KOPT-K1 (cell line): ENCODE data around the gene UGT1A6.
"Not testable (repeated sequence)": the region's sequence is repeated elsewhere in the genome, so short reads cannot be mapped to it uniquely, and the experiment has no call there.

Source experiments
- H3K27ac ChIP-seq: fragments of 200-600 bp; sonication (generic); 2 replicates; pipeline ENCODE4 v1.5.1; 2016; ENCODE audit warnings: antibody characterized with exemption, mild to moderate bottlenecking, low read depth, low read length; ENCODE audit not compliant: poor library complexity, severe bottlenecking
- H3K36me3 ChIP-seq: fragments of 200-600 bp; sonication (generic); 2 replicates; pipeline ENCODE4 v1.5.1; 2017; ENCODE audit warnings: antibody characterized with exemption, mild to moderate bottlenecking, low read length, moderate library complexity; ENCODE audit not compliant: insufficient read depth
- H3K9me3 ChIP-seq: fragments of 200-600 bp; sonication (generic); 2 replicates; pipeline ENCODE4 v1.5.1; 2017; ENCODE audit warnings: antibody characterized with exemption, low read length, mild to moderate bottlenecking; ENCODE audit not compliant: insufficient read depth, poor library complexity, severe bottlenecking

The UGT1A6 gene

GRCh38 chr2:233692648-233693047 lies at the start of gene UGT1A6:
UGT1A6 (plus strand) TSS chr2:233692890; CDS start chr2:233693005, 115 bp downstream.
- no peaks in the 10 kb centered on the region for H3K36me3 ChIP-seq
- no peaks in the 10 kb centered on the region for H3K9me3 ChIP-seq
- H3K27ac ChIP-seq = no peak within 1 kb of the TSS

- Histone ChIP-seq H3K9me3 (peaks cover 31% of the 10 kb centered on the region), H3K36me3 (no peaks in the 10 kb centered on the region), H3K27ac (no peak overlapping the region)
Observed at GRCh38 chr2:233643128-233643527, 49.6 kb upstream of the UGT1A6 start.

GRCh38 chr2:233646033-233646432 lies 46.7 kb upstream of the UGT1A6 start:
- peaks cover 31% of the 10 kb centered on the region for H3K9me3 ChIP-seq
- H3K27ac ChIP-seq, H3K36me3 ChIP-seq: not testable (repeated sequence)

DNA sequence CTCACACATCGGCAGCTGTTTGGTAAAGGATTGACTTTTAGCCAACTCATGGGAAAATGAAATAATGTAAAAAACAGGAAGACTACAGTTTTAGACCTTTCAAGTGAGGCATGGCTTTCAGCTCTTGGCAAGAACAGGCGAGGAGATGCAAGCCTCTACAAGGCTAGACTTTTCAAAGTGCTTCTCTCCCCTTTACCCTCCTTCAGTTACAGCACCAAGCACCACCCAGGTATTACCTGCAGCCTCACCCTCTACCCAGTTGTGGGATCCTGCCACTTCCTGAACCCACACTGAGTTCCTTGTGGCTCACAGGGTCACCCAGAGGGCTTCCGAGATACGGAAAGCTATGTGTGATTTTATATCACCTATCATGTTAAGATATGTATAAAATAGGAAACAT lies 41.7 kb upstream of the UGT1A6 start:
- peaks cover 14% of the 10 kb centered on the region for H3K9me3 ChIP-seq
- H3K36me3 ChIP-seq = no peaks in the 10 kb centered on the region
- no peak overlapping the region for H3K27ac ChIP-seq

DNA sequence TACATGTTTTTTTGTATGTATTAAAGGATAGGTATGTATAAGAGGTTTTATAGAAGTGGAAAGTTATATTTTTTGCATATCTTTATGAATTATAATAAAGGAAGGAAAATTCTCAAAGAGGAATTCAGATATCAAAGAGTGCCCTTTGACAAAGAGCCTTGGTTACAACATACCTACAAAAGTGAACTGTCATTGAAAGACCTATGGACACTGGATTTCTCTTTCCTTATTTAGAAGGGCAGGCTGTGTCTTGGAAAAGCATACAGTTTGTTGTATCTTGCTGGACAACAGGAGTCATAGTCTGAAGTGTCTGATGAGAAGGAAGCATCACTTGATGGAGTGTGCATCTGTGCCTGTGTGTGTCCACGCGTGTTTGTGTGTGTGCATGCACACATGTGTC lies 41.3 kb upstream of the UGT1A6 start:
- Histone ChIP-seq H3K27ac (no peak overlapping the region), H3K9me3 (peaks cover 9% of the 10 kb centered on the region), H3K36me3 (no peaks in the 10 kb centered on the region)

DNA sequence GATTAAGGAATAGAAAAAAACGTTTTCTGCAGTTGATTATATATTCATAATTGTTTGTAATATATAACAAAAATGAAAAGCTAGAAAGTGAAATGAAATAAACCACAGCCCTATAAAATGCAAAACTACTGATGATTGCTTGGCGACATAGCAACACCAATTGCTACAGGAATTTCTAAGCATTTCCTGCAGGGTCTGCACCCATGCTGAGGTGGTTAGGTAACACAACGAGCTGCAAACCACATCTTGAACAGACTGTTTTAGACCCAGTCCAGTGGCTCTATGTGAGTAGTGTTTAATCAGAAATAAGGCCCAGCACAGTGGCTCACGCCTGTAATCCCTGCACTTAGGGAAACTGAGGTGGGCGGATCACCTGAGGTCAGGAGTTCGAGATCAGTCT lies 38.2 kb upstream of the UGT1A6 start:
- H3K27ac ChIP-seq = no peak overlapping the region
- no peaks in the 10 kb centered on the region for H3K9me3 ChIP-seq
- H3K36me3 ChIP-seq = no peaks in the 10 kb centered on the region

DNA sequence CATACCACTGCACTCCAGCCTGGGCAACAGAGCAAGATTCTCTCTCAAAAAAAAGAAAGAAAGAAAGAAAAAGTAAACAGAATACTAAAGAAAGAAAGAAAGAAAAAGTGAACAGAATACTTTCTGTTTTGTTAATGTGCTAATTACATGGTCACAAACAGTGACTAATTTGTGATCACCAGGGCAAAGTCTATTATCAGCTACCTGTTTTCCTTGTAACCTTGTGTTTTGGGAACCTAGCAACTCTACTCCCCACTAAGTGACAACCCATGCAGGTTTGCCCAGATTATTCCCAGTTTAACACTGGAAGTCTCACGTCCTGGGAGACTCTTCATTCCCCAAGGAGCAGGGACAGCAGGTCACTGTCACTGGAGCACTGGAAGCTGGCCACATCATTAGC lies 37.6 kb upstream of the UGT1A6 start:
- Histone ChIP-seq H3K27ac (no peak overlapping the region), H3K9me3 (no peaks in the 10 kb centered on the region), H3K36me3 (no peaks in the 10 kb centered on the region)

GRCh38 chr2:233655943-233656342 lies 36.7 kb upstream of the UGT1A6 start:
- H3K9me3 ChIP-seq, H3K36me3 ChIP-seq, H3K27ac ChIP-seq: not testable (repeated sequence)

DNA sequence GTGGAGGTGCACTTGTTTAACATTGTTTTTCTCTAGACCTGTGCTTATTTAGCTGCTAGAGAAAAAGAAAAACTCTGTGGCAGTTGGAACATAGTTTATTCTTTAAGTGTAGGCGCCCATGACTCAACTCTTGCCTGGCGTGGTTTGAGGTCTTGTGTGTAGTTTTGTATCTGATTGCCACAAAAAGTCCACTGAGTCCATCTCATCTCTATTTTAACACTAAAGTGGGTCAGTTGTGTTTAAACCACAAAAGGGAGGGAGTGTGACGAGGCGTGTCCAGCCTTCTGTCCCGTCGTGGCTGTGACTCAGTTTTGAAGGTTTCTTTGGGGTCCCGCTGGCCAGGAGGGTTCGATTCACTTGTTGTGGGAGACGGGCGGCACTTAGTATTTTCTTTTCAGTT lies 36.2 kb upstream of the UGT1A6 start:
- no peaks in the 10 kb centered on the region for H3K9me3 ChIP-seq
- H3K27ac ChIP-seq = no peak overlapping the region

DNA sequence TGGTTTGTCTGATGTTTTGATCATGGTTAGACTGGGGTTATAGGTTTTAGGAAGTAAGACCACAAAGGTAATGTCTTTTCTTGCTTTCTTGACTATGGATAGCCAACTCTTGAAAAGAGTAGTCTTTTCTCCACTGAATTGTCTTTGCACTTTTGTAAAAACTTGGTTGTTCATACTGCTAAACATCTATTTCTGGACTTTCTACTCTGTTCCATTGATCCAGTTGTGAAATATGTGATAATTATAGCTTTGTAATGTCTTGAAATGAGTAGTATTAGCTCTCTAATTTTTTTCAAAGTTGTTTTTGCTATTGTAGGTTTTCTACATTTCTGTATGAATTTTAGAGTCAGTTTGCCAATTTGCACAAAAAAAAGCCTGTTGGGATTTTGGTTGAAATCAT lies 34.1 kb upstream of the UGT1A6 start:
- H3K36me3 ChIP-seq = no peaks in the 10 kb centered on the region
- H3K27ac ChIP-seq = no peak overlapping the region
- H3K9me3 ChIP-seq = no peaks in the 10 kb centered on the region

More for the DNA sequence above, 36.2 kb upstream of the UGT1A6 start:
- no peaks in the 10 kb centered on the region for H3K36me3 ChIP-seq

DNA sequence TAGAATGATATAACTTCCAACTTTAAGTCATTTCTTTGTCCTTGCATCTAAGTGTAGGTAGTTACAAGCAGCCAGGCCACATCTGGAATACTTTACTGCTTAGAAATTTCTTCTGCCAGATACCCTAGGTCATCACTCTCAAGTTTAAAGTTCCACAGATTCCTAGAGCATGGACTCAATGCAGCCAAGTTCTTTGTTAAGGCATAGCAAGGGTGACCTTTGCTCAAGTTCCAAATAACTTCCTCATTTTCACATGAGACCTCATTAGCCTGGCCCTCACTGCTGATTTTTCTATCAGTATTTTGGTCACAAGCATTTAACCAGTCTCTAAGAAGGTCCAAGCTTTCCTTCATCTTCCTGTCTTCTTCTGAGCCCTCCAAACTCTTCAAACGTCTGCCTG lies 28.8 kb upstream of the UGT1A6 start:
- no peaks in the 10 kb centered on the region for H3K36me3 ChIP-seq
- H3K27ac ChIP-seq = no peak overlapping the region
- H3K9me3 ChIP-seq = no peaks in the 10 kb centered on the region

DNA sequence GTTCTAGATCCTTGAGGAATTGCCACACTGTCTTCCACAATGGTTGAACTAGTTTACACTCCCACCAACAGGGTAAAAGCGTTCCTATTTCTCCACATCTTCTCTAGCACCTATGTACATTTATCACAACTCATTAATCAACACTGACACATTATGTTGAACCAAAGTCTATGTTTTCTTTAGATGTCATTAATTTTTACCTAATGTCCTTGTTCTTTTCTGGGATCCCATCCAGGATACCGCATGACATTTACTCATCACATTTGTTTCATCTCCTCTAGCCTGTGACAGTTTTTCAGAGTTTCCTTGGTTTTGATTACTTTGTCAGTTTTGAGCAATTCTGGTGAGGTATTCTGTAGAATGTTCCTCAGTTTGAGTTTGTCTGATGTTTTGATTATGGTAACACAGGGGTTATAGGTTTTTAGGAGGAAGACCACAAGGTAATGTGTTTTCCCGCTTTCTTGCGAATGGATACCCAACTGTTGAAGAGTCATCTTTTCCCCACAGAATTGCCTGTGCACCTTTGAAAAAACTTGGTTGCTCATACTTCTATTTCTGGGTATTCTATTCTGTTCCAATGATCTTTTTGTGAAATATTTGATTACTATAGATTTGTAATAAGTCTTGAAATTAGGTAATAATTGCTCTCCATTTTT lies 24.0 kb upstream of the UGT1A6 start:
- H3K27ac ChIP-seq = no peak overlapping the region
- no peaks in the 10 kb centered on the region for H3K36me3 ChIP-seq
- no peaks in the 10 kb centered on the region for H3K9me3 ChIP-seq

DNA sequence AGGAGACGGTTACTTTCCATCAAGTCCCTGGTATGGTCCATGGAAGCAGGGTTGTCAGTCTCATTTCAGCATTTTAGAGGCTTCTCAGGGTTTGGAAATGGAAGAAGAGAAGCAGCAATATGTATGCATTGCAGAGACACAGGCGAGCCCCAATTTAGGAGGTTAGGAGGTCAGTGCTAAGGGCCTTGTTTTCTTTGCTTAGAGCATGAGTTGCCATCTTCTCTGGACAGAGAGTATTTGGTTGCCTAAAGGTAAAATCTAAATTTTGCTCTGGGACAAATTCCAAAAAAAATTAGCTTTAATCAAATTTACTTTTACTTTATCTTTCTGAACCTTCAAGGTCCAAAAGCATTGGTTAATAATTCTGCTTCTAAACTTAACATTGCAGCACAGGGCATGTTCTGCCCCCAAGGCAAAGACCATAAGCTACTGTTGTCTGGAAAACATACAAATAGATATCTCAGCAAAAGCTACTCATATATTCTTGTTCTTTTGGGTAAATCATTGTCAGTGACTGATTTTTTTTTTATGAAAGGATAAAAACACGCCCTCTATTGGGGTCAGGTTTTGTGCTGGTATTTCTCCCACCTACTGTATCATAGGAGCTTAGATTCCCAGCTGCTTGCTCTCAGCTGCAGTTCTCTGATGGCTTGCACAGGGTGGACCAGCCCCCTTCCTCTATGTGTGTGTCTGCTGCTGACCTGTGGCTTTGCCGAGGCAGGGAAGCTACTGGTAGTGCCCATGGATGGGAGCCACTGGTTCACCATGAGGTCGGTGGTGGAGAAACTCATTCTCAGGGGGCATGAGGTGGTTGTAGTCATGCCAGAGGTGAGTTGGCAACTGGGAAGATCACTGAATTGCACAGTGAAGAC lies 21.2 kb upstream of the UGT1A6 start, which contains the start of gene UGT1A9:
TSS of gene UGT1A9 (plus strand) at position 609 of the 872 bp plus-strand sequence. CDS start at position 646, 37 bp downstream.
- Histone ChIP-seq H3K36me3 (no peaks in the 10 kb centered on the region), H3K27ac (no peak within 1 kb of the TSS), H3K9me3 (no peaks in the 10 kb centered on the region)

- Histone ChIP-seq H3K9me3 (no peaks in the 10 kb centered on the region), H3K36me3 (no peaks in the 10 kb centered on the region), H3K27ac (no peak overlapping the region)
Observed at GRCh38 chr2:233672886-233673285, 19.8 kb upstream of the UGT1A6 start.

GRCh38 chr2:233673896-233674295 lies 18.8 kb upstream of the UGT1A6 start:
- no peaks in the 10 kb centered on the region for H3K9me3 ChIP-seq
- no peaks in the 10 kb centered on the region for H3K36me3 ChIP-seq
- no peak overlapping the region for H3K27ac ChIP-seq

DNA sequence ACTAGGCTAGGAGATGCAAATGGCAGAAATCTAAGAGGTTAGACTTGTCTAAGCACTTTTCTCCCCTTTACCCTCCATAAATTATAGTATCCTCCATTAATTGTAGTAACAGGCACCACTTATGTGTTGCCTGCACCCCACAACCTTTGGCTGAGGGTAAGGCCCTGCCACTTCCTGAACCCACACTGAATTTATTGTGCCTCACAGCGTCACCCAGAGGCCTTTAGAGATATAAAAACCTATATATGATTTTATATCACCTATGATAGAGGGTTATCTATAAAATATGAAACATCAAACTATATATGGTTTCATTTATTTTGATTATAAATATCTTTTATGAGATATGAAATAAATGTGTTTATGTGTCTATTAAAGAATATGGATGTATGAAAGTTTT lies 18.4 kb upstream of the UGT1A6 start:
- Histone ChIP-seq H3K36me3 (no peaks in the 10 kb centered on the region), H3K27ac (no peak overlapping the region), H3K9me3 (no peaks in the 10 kb centered on the region)
